ENCODE measurements around the gene ACOXL.

GRCh38 chr2:110708455-110708854, 23.9 kb upstream of the ACOXL start:
- no peak for TF ChIP-seq EZH2 (IDR thresholded peaks at IDR 0.05; ENCODE audit: insufficient read depth, poor library complexity, severe bottlenecking)
- TF ChIP-seq EZH2phosphoT487 (IDR thresholded peaks at IDR 0.05; ENCODE audit: insufficient read depth, low read depth): no peak
